Measurements from ENCODE around the gene CNTLN.

- TF ChIP-seq ZFX (CRISPR knock-in tag; IDR thresholded peaks at IDR 0.05) (no peak), PCBP2 (IDR thresholded peaks at IDR 0.05; ENCODE audit: low read depth, low read length, poor library complexity, severe bottlenecking) (no peak), RFX7 (CRISPR knock-in tag; IDR thresholded peaks at IDR 0.05) (no peak), CTCF (IDR thresholded peaks at IDR 0.05 in 2 of 3, conservative IDR thresholded peaks at IDR 0.05 in 1 of 3; ENCODE audit: insufficient read depth in 2 of 3, low read depth in 1 of 3, low read length in 3 of 3) (no peak), ZNF274 (IDR thresholded peaks at IDR 0.05; ENCODE audit: borderline replicate concordance, low read depth, low read length) (no peak), ATF2 (CRISPR knock-in tag; IDR thresholded peaks at IDR 0.05) (no peak), RAD51 (IDR thresholded peaks at IDR 0.05; ENCODE audit: borderline replicate concordance, low read depth) (no peak), ZKSCAN8 (CRISPR knock-in tag; IDR thresholded peaks at IDR 0.05) (no peak)
Observed at GRCh38 chr9:17330097-17330496, 195.3 kb downstream of the CNTLN start.
